HEK293 (cell line): ENCODE measurements around the gene ARL15.

Experiments
- CTCF ChIA-PET: fragments of 350-600 bp; formaldehyde crosslinking; extraction: SDS; loops from one replicate; lab custom pipeline; 2021; ENCODE audit warnings: antibody characterized with exemption; lab: Yijun Ruan, JAX
- POLR2A ChIA-PET: fragments of 300-600 bp; formaldehyde crosslinking; extraction: SDS; loops from one replicate; lab custom pipeline; 2020; ENCODE audit warnings: antibody characterized with exemption, inconsistent platforms; lab: Yijun Ruan, JAX
- H3K27ac ChIP-seq: fragments of 200-500 bp; sonication (Bioruptor generic); 2 replicates; pipeline ENCODE4 v1.5.1; 2014; ENCODE audit warnings: low read depth, low read length, control low read depth, inconsistent platforms; ENCODE audit errors: extremely low read depth
- H3K36me3 ChIP-seq, 2 experiments: fragments of 200-500 bp in 1 of 2; sonication (Bioruptor generic) in 1 of 2; 1 replicate in 1 of 2; 2 replicates in 1 of 2; pipeline ENCODE4 v1.5.1; 2014 to 2017; ENCODE audit warnings: inconsistent platforms in 2 of 2, low read length in 2 of 2; ENCODE audit not compliant: control insufficient read depth in 2 of 2, insufficient read depth in 1 of 2
- H3K4me1 ChIP-seq: fragments of 200-500 bp; sonication (Bioruptor generic); 2 replicates; pipeline ENCODE4 v1.5.1; 2014; ENCODE audit warnings: mild to moderate bottlenecking, low read length, inconsistent platforms; ENCODE audit not compliant: control insufficient read depth, insufficient read depth
- H3K4me3 ChIP-seq: 2 replicates; pipeline ENCODE4 v1.5.1; 2011; ENCODE audit warnings: low read depth, mild to moderate bottlenecking, control low read depth, low read length, moderate library complexity
- H3K9me3 ChIP-seq: fragments of 200-500 bp; sonication (Bioruptor generic); 2 replicates; pipeline ENCODE4 v1.5.1; 2014; ENCODE audit warnings: low read depth, low read length, inconsistent platforms; ENCODE audit not compliant: control insufficient read depth, insufficient read depth
- SP2 ChIP-seq: fragments of 450-650 bp; formaldehyde crosslinking; IDR thresholded peaks from 2 replicates; pipeline ENCODE4 v1.5.1; 2016; ENCODE audit warnings: missing biosample characterization, missing genetic modification characterization
- YY2 ChIP-seq: fragments of 450-650 bp; formaldehyde crosslinking; IDR thresholded peaks from 2 replicates; pipeline ENCODE4 v1.5.1; 2016; ENCODE audit warnings: missing biosample characterization, missing genetic modification characterization
- ZBTB21 ChIP-seq: fragments of 450-650 bp; formaldehyde crosslinking; IDR thresholded peaks from 2 replicates; pipeline ENCODE4 v1.5.1; 2017; ENCODE audit warnings: missing biosample characterization, missing genetic modification characterization
- ZBTB8A ChIP-seq: fragments of 450-650 bp; formaldehyde crosslinking; IDR thresholded peaks from 2 replicates; pipeline ENCODE4 v1.5.1; 2016; ENCODE audit warnings: missing biosample characterization, missing genetic modification characterization
- ZNF148 ChIP-seq: fragments of 450-650 bp; formaldehyde crosslinking; IDR thresholded peaks from 2 replicates; pipeline ENCODE4 v1.5.0; 2017; ENCODE audit warnings: missing biosample characterization, missing genetic modification characterization, borderline replicate concordance
- ZNF18 ChIP-seq: fragments of 450-650 bp; formaldehyde crosslinking; IDR thresholded peaks from 2 replicates; pipeline ENCODE4 v1.5.1; 2016; ENCODE audit warnings: missing biosample characterization, missing genetic modification characterization
- ZNF184 ChIP-seq: fragments of 450-650 bp; IDR thresholded peaks from 2 replicates; pipeline ENCODE4 v1.5.1; 2018; ENCODE audit warnings: missing biosample characterization, mild to moderate bottlenecking, missing genetic modification characterization
- ZNF311 ChIP-seq: fragments of 450-650 bp; formaldehyde crosslinking; IDR thresholded peaks from 2 replicates; pipeline ENCODE4 v1.5.1; 2017; ENCODE audit warnings: missing biosample characterization, missing genetic modification characterization, borderline replicate concordance
- ZNF324 ChIP-seq: fragments of 450-650 bp; formaldehyde crosslinking; IDR thresholded peaks from 2 replicates; pipeline ENCODE4 v1.5.1; 2016; ENCODE audit warnings: missing biosample characterization, missing genetic modification characterization
- ZNF416 ChIP-seq: fragments of 450-650 bp; formaldehyde crosslinking; IDR thresholded peaks from 2 replicates; pipeline ENCODE4 v1.5.1; 2016; ENCODE audit warnings: missing biosample characterization, missing genetic modification characterization
- ZNF510 ChIP-seq: fragments of 450-650 bp; formaldehyde crosslinking; IDR thresholded peaks from 2 replicates; pipeline ENCODE4 v1.5.1; 2018; ENCODE audit warnings: mild to moderate bottlenecking, missing genetic modification characterization, missing biosample characterization; ENCODE audit not compliant: insufficient replicate concordance
- ZNF624 ChIP-seq: fragments of 450-650 bp; formaldehyde crosslinking; IDR thresholded peaks from 2 replicates; pipeline ENCODE4 v1.5.1; 2017; ENCODE audit warnings: missing biosample characterization, missing genetic modification characterization
- ZNF654 ChIP-seq: fragments of 450-650 bp; formaldehyde crosslinking; IDR thresholded peaks from 2 replicates; pipeline ENCODE4 v1.5.1; 2016; ENCODE audit warnings: low read depth, missing biosample characterization, missing genetic modification characterization
- ZNF660 ChIP-seq: fragments of 450-650 bp; IDR thresholded peaks from 2 replicates; pipeline ENCODE4 v1.5.1; 2018; ENCODE audit warnings: missing biosample characterization, mild to moderate bottlenecking, missing genetic modification characterization
- ZNF670 ChIP-seq: fragments of 450-650 bp; formaldehyde crosslinking; IDR thresholded peaks from 2 replicates; pipeline ENCODE4 v1.5.1; 2016; ENCODE audit warnings: missing biosample characterization, missing genetic modification characterization, low read depth
- ZNF707 ChIP-seq: fragments of 450-650 bp; formaldehyde crosslinking; IDR thresholded peaks from 2 replicates; pipeline ENCODE4 v1.5.1; 2016; ENCODE audit warnings: missing biosample characterization, missing genetic modification characterization
- ZNF747 ChIP-seq: fragments of 450-650 bp; formaldehyde crosslinking; IDR thresholded peaks from 2 replicates; pipeline ENCODE4 v1.5.1; 2016; ENCODE audit warnings: missing biosample characterization, missing genetic modification characterization
- ZSCAN4 ChIP-seq: fragments of 450-650 bp; formaldehyde crosslinking; IDR thresholded peaks from 2 replicates; pipeline ENCODE4 v1.5.1; 2017; ENCODE audit warnings: missing biosample characterization, missing genetic modification characterization
- TF ChIP-seq, protein P1 (sequence below): IDR thresholded peaks from 2 replicates; pipeline ENCODE4 v1.6.1; 2011; ENCODE audit warnings: mild to moderate bottlenecking, low read depth, low read length, borderline replicate concordance
- TF ChIP-seq, protein P2 (sequence below): fragments of 450-650 bp; formaldehyde crosslinking; IDR thresholded peaks from 2 replicates; pipeline ENCODE4 v1.5.1; 2016; ENCODE audit warnings: missing biosample characterization, missing genetic modification characterization
- TF ChIP-seq, protein P3 (sequence below): fragments of 450-650 bp; formaldehyde crosslinking; IDR thresholded peaks from 2 replicates; pipeline ENCODE4 v1.5.1; 2016; ENCODE audit warnings: missing biosample characterization, missing genetic modification characterization
- TF ChIP-seq, protein P4 (sequence below): fragments of 450-650 bp; formaldehyde crosslinking; IDR thresholded peaks from 2 replicates; pipeline ENCODE4 v1.5.1; 2016; ENCODE audit warnings: missing biosample characterization, missing genetic modification characterization

ARL15 gene

GRCh38 chr5:54220230-54221040, 89.9 kb downstream of the ARL15 start (continued):
- TF ChIP-seq ZSCAN4 (tag by site-specific recombination), result no peak
- TF ChIP-seq ZNF184 (tag by site-specific recombination), result no peak
- no peak for TF ChIP-seq ZNF324
- no peak for TF ChIP-seq ZNF670 (tag by site-specific recombination)

GRCh38 chr5:54217826-54218503, 92.4 kb downstream of the ARL15 start:
- H3K36me3 ChIP-seq, result no peaks in the 10 kb centered on the region
- H3K9me3 ChIP-seq, result no peaks in the 10 kb centered on the region
- no peak for TF ChIP-seq ZNF18 (tag by site-specific recombination)
- TF ChIP-seq ZNF311, result no peak
- TF ChIP-seq ZNF184 (tag by site-specific recombination), result no peak
- TF ChIP-seq ZNF510, result no peak
- no peak for TF ChIP-seq ZBTB21
- TF ChIP-seq SP2 (tag by site-specific recombination), result no peak
- TF ChIP-seq YY2, result no peak
- TF ChIP-seq ZNF624 (tag by site-specific recombination), result no peak
- 0 out of 2 replicates have a peak, but pooled peaks have one; percentile 27 for TF ChIP-seq ZNF660 (tag by site-specific recombination)
- TF ChIP-seq ZNF654 (tag by site-specific recombination), result peak; percentile 97
- TF ChIP-seq ZNF747, result no peak
- TF ChIP-seq ZNF416 (tag by site-specific recombination), result no peak
- no peak for TF ChIP-seq ZNF707
- no peak for TF ChIP-seq ZNF148 (tag by site-specific recombination)
- TF ChIP-seq, protein P1, sequence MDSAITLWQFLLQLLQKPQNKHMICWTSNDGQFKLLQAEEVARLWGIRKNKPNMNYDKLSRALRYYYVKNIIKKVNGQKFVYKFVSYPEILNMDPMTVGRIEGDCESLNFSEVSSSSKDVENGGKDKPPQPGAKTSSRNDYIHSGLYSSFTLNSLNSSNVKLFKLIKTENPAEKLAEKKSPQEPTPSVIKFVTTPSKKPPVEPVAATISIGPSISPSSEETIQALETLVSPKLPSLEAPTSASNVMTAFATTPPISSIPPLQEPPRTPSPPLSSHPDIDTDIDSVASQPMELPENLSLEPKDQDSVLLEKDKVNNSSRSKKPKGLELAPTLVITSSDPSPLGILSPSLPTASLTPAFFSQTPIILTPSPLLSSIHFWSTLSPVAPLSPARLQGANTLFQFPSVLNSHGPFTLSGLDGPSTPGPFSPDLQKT, result no peak
- TF ChIP-seq, protein P2, sequence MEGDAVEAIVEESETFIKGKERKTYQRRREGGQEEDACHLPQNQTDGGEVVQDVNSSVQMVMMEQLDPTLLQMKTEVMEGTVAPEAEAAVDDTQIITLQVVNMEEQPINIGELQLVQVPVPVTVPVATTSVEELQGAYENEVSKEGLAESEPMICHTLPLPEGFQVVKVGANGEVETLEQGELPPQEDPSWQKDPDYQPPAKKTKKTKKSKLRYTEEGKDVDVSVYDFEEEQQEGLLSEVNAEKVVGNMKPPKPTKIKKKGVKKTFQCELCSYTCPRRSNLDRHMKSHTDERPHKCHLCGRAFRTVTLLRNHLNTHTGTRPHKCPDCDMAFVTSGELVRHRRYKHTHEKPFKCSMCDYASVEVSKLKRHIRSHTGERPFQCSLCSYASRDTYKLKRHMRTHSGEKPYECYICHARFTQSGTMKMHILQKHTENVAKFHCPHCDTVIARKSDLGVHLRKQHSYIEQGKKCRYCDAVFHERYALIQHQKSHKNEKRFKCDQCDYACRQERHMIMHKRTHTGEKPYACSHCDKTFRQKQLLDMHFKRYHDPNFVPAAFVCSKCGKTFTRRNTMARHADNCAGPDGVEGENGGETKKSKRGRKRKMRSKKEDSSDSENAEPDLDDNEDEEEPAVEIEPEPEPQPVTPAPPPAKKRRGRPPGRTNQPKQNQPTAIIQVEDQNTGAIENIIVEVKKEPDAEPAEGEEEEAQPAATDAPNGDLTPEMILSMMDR (tag by site-specific recombination), result peak; percentile 52
- no peak for TF ChIP-seq ZBTB8A
- TF ChIP-seq, protein P3, sequence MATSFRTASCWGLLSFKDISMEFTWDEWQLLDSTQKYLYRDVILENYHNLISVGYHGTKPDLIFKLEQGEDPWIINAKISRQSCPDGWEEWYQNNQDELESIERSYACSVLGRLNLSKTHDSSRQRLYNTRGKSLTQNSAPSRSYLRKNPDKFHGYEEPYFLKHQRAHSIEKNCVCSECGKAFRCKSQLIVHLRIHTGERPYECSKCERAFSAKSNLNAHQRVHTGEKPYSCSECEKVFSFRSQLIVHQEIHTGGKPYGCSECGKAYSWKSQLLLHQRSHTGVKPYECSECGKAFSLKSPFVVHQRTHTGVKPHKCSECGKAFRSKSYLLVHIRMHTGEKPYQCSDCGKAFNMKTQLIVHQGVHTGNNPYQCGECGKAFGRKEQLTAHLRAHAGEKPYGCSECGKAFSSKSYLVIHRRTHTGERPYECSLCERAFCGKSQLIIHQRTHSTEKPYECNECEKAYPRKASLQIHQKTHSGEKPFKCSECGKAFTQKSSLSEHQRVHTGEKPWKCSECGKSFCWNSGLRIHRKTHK (tag by site-specific recombination), result no peak
- TF ChIP-seq, protein P4, sequence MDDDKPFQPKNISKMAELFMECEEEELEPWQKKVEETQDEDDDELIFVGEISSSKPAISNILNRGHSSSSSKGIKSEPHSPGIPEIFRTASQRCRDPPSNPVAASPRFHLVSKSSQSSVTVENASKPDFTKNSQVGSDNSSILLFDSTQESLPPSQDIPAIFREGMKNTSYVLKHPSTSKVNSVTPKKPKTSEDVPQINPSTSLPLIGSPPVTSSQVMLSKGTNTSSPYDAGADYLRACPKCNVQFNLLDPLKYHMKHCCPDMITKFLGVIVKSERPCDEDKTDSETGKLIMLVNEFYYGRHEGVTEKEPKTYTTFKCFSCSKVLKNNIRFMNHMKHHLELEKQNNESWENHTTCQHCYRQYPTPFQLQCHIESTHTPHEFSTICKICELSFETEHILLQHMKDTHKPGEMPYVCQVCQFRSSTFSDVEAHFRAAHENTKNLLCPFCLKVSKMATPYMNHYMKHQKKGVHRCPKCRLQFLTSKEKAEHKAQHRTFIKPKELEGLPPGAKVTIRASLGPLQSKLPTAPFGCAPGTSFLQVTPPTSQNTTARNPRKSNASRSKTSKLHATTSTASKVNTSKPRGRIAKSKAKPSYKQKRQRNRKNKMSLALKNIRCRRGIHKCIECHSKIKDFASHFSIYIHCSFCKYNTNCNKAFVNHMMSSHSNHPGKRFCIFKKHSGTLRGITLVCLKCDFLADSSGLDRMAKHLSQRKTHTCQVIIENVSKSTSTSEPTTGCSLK (tag by site-specific recombination), result no peak
- H3K4me1 ChIP-seq, result peaks cover 17% of the 10 kb centered on the region
- POLR2A ChIA-PET, result no interaction called here
- no peak overlapping the region for H3K27ac ChIP-seq
- CTCF ChIA-PET, result interaction anchor here (0.7 to 1.0 kb wide), 2 partner anchors 265 to 1257 kb away, joined by 3 to 4 read pairs; no protein-coding TSS in a partner anchor
- no peak overlapping the region for H3K4me3 ChIP-seq
